ENCODE results near the gene KAZALD1.
"Not testable (repeated sequence)": the region's sequence is repeated elsewhere in the genome, so short reads cannot be mapped to it uniquely, and the experiment has no call there.

The KAZALD1 gene

DNA sequence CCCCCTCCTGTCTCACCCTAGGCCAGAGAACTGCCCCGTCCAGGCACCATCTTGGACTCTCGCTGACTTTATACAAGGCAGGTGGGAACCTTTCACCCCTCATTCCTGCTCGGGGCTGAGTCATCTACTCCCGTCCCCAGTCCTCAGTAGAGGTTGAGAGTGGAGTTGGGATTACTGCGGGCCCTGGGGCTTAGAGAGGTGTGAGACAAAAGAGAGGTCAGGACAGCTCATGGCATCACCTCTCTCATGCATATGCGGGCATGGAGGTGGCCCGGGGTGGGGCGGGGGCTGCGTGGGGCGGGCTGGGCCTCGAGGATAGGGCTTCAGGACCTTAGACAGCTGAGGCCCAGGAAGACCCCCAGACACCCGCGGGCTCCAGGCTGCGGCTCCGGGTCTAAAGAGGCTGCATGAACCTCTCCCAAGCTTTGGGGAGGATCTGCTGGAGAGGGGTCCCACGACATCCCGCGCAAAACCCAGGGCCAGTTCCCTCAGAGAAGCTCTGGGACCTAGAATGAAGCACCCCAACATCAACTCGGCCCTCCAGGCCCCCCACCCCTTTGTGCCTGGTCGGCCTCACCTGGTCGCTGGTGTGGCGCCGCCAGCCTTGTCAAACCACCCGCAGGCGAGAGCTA is 31.2 kb upstream of the KAZALD1 start:
- DNase-seq: no peak

DNA sequence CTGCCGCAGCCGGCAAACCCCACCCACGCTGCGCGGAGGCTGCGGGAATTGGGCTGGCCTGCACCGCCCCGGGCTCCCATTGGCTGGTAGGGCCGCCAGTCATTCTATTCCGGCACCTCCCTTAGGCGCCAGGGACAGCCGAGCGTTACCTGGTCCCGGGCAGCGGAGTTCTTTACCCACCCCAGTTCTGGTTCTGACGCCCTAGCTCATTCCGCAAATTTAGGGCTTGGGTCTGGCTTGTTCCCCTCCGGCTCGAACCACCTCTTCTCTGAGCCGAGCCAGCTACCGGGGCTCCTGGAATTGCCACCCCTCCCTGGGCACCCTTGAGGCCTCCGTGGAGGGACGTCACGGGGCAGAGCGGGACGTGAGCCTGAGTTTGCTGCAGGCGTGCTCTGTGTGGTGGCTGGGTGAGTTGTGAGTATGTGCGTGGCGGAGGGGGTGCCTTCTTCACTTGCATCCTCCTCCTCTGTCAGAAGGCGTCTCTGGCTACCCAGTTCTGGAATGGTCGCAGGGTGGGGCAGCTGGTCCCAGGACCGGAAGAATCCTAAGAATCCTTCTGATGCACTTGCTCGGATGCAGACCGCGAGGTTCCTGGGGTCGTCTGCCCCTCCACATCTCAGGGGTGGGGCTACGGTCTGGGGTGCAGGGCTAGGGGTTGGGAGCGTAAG is 30.5 kb upstream of the KAZALD1 start, which contains the start of the genes PDZD7 and SFXN3:
PDZD7 (minus strand) TSS at position 2 of the 668 bp plus-strand sequence. CDS start 910 bp downstream, outside the sequence.
SFXN3 (plus strand) TSS at position 107 of the 668 bp plus-strand sequence. CDS start 3,461 bp downstream, outside the sequence.
- DNase-seq: peak; percentile 96

- DNase-seq: peak; percentile 90
Observed at GRCh38 chr10:101031796-101032636, 29.8 kb upstream of the KAZALD1 start.

DNA sequence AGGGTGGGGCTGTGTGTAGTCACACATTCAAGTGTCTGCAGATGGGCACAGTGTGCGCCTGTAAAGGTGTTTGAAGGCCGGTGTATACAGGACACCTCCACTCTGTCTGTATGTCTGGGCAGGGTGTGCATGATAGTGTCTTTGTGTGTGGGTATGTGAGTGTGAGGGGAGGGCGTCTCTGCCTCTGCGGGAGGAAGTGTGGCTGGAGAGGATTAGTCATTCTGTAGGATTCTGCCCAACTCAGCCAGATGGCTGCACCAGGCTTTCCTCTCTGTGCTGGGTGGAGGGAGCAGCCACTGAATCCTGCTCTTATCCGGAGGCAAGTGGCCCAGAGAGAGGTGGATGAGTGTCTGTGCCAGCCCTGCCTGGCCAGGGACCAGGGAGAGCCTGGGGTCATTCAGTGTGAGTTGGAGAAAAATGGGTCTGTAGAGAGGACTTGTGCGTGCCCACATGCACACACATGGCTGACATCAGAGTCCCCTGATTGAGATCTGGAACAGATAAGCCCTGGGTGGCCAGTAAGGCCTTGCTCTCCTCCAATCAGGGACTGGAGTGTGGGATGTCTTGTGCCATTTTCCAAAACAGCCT is 29.1 kb upstream of the KAZALD1 start:
- peak; percentile 87 for DNase-seq

- DNase-seq: no peak
Observed at GRCh38 chr10:101033276-101033675, 28.5 kb upstream of the KAZALD1 start.

- not testable (repeated sequence) for DNase-seq
Observed at GRCh38 chr10:101034404-101034803, 27.4 kb upstream of the KAZALD1 start.

- DNase-seq: no peak
Observed at GRCh38 chr10:101035314-101035713, 26.5 kb upstream of the KAZALD1 start.

- DNase-seq: no peak
Observed at GRCh38 chr10:101035916-101036702, 25.7 kb upstream of the KAZALD1 start.

DNA sequence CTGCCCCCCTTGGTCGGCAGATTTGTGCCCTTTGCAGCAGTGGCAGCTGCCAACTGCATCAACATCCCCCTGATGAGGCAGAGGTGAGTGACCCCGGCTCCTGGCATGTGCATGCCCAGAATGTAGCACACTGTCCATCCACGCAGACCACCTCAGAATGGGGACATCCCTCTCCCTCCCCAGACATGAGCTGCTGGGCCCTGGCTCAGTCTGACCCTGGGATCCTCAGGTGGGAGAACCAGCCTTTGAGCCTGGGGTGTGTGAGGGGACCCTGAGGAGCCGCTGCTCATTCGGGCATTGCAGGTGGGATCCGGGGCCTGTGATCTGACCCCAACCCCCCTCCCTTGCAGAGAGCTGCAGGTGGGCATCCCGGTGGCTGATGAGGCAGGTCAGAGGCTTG is 25.1 kb upstream of the KAZALD1 start:
- no peak for DNase-seq

DNA sequence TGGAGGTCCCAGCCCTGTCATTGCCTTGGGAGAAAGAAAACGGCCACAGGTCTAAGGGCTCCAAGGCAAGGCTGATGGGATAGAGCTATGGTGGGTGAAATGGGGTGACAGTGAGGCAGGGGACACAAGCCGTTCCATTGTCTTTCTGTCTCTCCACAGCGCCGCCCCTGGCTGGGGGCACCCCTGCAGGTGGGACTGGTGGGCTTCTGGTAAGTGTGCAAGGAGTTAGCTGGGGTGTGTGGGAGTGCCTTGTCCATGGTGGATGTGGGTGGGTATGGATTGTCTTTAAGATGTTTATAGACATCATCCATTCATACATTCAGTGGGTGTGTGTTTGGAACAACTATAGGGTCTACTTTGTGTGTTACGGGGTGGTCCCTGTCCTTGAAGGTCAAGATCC is 23.3 kb upstream of the KAZALD1 start:
- no peak for DNase-seq

DNA sequence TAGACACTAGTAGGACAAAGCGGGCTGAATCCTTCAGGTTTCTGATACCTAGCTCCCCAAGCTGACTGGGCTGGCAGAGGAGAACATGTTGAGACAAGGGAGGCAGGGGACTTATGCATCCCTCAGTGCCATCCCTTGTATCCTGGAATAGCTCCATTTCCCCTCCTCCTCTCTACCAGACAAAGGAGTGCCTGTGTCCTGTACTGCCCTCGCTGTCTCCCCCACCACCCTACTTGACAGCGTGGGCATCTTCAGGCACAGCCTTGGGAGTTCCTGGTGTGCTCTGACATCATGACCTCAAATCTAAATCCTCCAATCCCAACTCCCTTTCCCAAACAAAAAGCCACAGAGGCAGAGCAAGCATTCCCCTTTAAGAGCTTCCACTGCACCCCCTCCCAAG is 21.7 kb upstream of the KAZALD1 start:
- DNase-seq: no peak

DNA sequence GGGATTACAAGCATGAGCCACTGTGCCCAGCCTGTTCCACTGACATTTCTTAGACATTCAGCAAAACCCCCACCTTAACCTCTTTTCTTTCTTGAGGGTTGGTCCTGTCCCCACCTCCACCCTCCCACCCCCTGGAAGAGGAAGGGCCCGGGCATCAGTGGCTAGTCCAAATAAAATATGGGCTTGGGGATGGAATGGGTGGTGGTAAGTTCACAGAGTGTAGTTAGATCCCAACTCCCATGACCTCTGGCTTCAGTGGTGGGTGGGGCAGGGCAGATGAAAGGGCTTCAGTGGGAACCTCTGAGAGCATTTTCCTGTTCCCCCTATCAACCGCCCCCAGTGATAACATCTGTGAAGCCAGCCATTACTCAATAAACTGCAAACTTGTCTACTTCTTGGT is 20.9 kb upstream of the KAZALD1 start:
- no peak for DNase-seq

GRCh38 chr10:101041252-101041761 is 20.5 kb upstream of the KAZALD1 start:
- peak; percentile 89 for DNase-seq

GRCh38 chr10:101042118-101042517 is 19.7 kb upstream of the KAZALD1 start:
- DNase-seq: no peak

DNA sequence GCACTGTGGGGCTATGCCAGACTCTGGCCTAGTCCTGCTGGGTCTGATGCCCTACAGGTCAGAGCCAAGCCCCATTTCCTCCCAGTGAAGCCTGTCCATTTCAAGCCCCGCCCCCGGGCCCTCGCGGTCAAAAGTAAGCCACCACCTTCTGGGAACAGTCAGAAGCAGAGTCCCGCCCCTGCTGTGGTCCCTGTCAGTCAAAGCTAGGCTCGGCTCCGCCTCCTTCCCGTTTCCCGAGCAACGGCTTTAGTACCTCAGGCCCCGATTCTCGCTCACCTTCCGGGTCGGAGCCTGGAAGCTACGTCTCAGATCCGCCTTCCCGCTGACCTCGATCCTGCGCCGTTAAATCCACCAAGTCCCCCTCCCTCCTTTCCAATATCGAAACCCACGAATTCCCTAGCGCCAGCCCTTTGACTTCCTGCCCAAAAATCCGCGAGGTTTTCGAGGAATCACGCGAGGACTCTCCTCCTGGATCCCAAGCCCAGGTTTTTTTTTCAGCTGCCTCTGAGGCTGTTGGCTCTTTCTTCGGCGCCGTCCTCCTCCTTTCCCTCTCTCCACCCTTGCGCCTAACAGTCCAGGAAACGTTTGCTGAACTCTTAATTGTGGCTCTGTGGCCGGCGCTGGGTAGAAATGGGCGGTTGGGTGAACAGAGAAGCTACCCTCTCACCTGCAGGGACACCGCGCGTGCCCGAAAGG is 19.0 kb upstream of the KAZALD1 start:
- peak; percentile 96 for DNase-seq

DNA sequence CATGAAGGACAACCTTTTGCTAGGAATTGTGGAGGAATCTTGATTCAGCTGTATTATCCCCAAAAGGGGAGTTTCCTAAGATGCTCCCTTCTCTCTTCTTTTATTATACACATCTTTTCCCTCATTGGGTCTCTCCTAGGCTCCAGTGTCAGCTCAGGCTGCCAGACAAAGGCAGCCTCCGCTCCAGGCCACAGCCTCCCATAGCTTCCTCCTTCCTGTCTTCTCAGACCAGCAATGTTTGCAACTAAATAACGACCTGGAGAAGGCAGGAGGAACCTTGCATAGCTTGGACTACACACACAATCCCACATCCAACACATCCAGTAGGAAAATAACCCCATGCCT is 18.5 kb upstream of the KAZALD1 start:
- DNase-seq: no peak

DNA sequence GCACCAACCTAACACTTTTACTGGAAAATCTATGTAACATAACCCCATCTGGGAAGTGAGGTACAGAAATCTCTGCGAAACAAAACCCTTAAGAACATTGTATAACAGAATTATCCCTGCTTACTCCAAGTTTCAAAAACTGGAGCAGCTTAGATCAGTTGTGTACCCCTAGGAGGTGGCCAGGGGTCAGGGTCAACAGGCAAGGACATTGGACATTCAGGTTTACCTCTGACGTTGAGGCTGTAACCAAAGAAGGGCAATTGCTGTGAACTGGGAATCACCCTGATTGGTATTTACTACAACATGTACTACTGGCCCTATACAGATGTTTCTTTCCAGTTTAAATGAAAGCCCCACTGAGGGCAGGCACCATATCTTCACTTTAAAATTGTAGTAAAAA is 17.7 kb upstream of the KAZALD1 start:
- no peak for DNase-seq

DNA sequence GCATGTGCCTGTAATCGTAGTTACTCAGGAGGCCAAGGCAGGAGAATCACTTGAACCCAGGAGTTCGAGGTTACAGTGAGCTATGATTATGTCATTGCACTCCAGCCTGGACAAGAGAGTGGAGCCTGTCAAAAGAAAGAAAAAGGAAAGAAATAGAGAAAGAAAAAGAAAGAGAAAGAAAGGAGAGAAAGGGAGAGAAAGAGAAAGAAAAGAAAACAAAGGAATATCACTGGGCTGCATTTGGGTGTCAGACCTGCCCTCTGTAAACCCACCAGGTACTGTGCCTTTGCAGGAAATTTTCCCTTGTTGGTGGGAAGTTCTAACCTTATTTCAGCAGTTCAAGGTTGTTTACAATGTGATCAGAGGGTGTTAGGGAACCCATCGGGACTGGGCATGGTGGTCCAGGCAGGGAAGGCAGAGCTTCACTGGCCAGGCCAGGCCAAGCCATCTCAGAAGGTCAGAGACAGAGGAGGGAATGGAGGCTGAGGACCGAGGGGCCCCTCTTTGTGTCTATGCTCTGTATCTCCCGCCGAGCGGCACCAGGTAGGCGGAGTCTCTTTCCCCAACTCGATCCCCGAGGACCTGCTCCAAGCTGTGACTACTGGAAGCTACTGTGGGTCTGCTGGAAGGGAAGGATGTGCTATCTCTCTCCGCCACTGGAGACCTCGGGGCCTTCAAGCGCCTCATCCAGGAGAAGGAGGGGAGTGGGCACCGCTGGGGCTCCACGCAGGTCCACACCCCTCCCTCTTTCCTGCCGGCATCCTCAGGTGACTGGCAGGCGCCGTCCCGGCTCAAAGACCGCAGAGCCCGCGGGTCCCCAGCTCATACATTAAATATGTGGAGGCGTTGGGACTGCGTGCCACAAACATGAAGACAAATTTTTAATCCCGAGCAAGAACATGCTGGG is 15.2 kb upstream of the KAZALD1 start:
- DNase-seq: no peak

GRCh38 chr10:101047268-101047667 is 14.5 kb upstream of the KAZALD1 start:
- DNase-seq: no peak
